B cell (primary cell): ENCODE data around the gene CARNS1. TPM values are rescaled to one million over a fixed set of nuclear protein-coding genes. Genes with fewer than 3 reads are reported as not detected.
A peak's percentile ranks its signal among the peaks of the same experiment; 100 is the strongest.

Experiments used
- ATAC-seq: fragments of 200-7000 bp; cut with Tn5 transposase; one replicate; pipeline ENCODE4 v1.10.0; 2021; ENCODE audit warnings: low read depth, mild to moderate bottlenecking, moderate number of reproducible peaks, moderate library complexity
- CTCF ChIA-PET: fragments of 350-600 bp; sonication (Branson Sonifier 250); formaldehyde crosslinking; loops from one replicate; lab custom pipeline; 2021; ENCODE audit warnings: antibody characterized with exemption, inconsistent platforms; lab: Charles Lee
- POLR2A ChIA-PET: fragments of 350-600 bp; sonication (Branson Sonifier 250); formaldehyde crosslinking; loops from one replicate; lab custom pipeline; 2021; ENCODE audit warnings: antibody characterized with exemption; lab: Charles Lee
- DNase-seq: peaks from one replicate; pipeline ENCODE4 v3.0.0; 2013
- H2AFZ ChIP-seq: 2 replicates; pipeline ENCODE4 v1.6.1; 2012; ENCODE audit warnings: mild to moderate bottlenecking, low read depth, low read length; ENCODE audit not compliant: insufficient read depth, poor library complexity, severe bottlenecking
- H3K27ac ChIP-seq, 2 donors: 1 replicate in 1 of 2; 2 replicates in 1 of 2; pipeline ENCODE4 v1.5.1; 2012 to 2013; ENCODE audit warnings: low read length in 2 of 2, mild to moderate bottlenecking in 2 of 2, moderate library complexity in 1 of 2
- H3K27me3 ChIP-seq, 4 experiments: fragments of 200-600 bp in 1 of 4; sonication (generic) in 1 of 4; replicated peaks in 1 of 4; 1 replicate in 2 of 4; 2 replicates in 2 of 4; pipeline versions ENCODE4 v1.6.1 to v1.7.0; 2013 to 2016; ENCODE audit warnings: low read length in 3 of 4, mild to moderate bottlenecking in 2 of 4, mixed read lengths in 1 of 4, moderate library complexity in 1 of 4; ENCODE audit not compliant: insufficient read depth in 4 of 4, control insufficient read depth in 3 of 4; ENCODE audit errors: control extremely low read depth in 1 of 4
- H3K36me3 ChIP-seq, 2 experiments: replicated peaks in 1 of 2; 1 replicate in 1 of 2; 2 replicates in 1 of 2; pipeline versions ENCODE4 v1.6.1 to v1.7.1; 2013; ENCODE audit warnings: low read length in 1 of 2; ENCODE audit not compliant: insufficient read depth in 2 of 2, control insufficient read depth in 1 of 2; ENCODE audit errors: control extremely low read depth in 1 of 2, extremely low read depth in 1 of 2
- H3K4me1 ChIP-seq, 2 donors: fragments of 200-600 bp in 1 of 2; sonication (generic) in 1 of 2; 1 replicate in 1 of 2; 2 replicates in 1 of 2; pipeline versions ENCODE4 v1.5.1 to v1.6.1; 2013 to 2017; ENCODE audit warnings: low read length in 2 of 2; ENCODE audit not compliant: control insufficient read depth in 2 of 2, insufficient read depth in 2 of 2
- H3K4me2 ChIP-seq: replicated peaks from 2 replicates; pipeline ENCODE3; 2012; ENCODE audit warnings: mild to moderate bottlenecking, low read depth, low read length; ENCODE audit not compliant: poor library complexity, severe bottlenecking
- H3K4me3 ChIP-seq, 5 experiments: fragments of 200-600 bp in 1 of 5; sonication (generic) in 1 of 5; 1 replicate in 3 of 5; 2 replicates in 2 of 5; pipeline versions ENCODE4 v1.5.1 to v1.7.0; 2011 to 2016; ENCODE audit warnings: low read length in 4 of 5, mild to moderate bottlenecking in 4 of 5, low read depth in 2 of 5, control low read depth in 1 of 5, moderate library complexity in 1 of 5; ENCODE audit not compliant: insufficient read depth in 1 of 5; ENCODE audit errors: control extremely low read depth in 1 of 5, extremely low read depth in 1 of 5
- H3K79me2 ChIP-seq: fragments of 200-600 bp; sonication (generic); one replicate; pipeline ENCODE4 v1.6.0; 2016; ENCODE audit warnings: low read length; ENCODE audit not compliant: control insufficient read depth, insufficient read depth
- H3K9ac ChIP-seq: fragments of 200-600 bp; sonication (generic); 2 replicates; pipeline ENCODE4 v1.6.1; 2017; ENCODE audit warnings: mild to moderate bottlenecking, low read length, moderate library complexity
- H3K9me3 ChIP-seq, 3 donors: one replicate each; pipeline versions ENCODE4 v1.6.1 to v1.7.1; 2013; ENCODE audit warnings: low read length in 2 of 3; ENCODE audit not compliant: control insufficient read depth in 2 of 3, insufficient read depth in 1 of 3; ENCODE audit errors: control extremely low read depth in 1 of 3
- H4K20me1 ChIP-seq: 2 replicates; pipeline ENCODE4 v1.6.0; 2012; ENCODE audit warnings: mild to moderate bottlenecking, low read length; ENCODE audit not compliant: insufficient read depth, control insufficient read depth, poor library complexity, severe bottlenecking
- H3K27ac Mint-ChIP-seq: one replicate; pipeline ENCODE4 v1.8.0; 2021; ENCODE audit warnings: mixed read lengths
- H3K27me3 Mint-ChIP-seq: one replicate; pipeline ENCODE4 v1.8.0; 2021; ENCODE audit warnings: mixed read lengths
- H3K4me1 Mint-ChIP-seq: one replicate; pipeline ENCODE4 v1.8.0; 2021; ENCODE audit warnings: mixed read lengths
- H3K4me3 Mint-ChIP-seq: one replicate; pipeline ENCODE4 v1.8.0; 2021; ENCODE audit warnings: mixed read lengths
- H3K9me3 Mint-ChIP-seq: one replicate; pipeline ENCODE4 v1.8.0; 2022; ENCODE audit warnings: mixed read lengths; ENCODE audit not compliant: insufficient read depth
- EZH2 ChIP-seq: IDR thresholded peaks from 2 replicates; pipeline ENCODE4 v1.6.1; 2012; ENCODE audit warnings: borderline replicate concordance, low read depth, mild to moderate bottlenecking, moderate library complexity, low read length; ENCODE audit not compliant: insufficient read depth, poor library complexity, severe bottlenecking
- WGBS: methylation state at CpG from one replicate; pipeline ENCODE4 v1.1.5; 2013; ENCODE audit warnings: missing lambda C conversion rate; ENCODE audit not compliant: insufficient coverage; 5-methylcytosine and 5-hydroxymethylcytosine counted together
- intact Hi-C: fragments of 100-400 bp; cut with micrococcal nuclease; formaldehyde crosslinking; loops from one replicate; pipeline ENCODE4 v1.10.0; 2022
- polyA plus RNA-seq: library from polyadenylated mRNA; depleted of rRNA; stranded (reverse); fragments of >200 nt; gene quantifications from 2 replicates; pipeline ENCODE4 v1.2.3, GENCODE V29; 2012
- total RNA-seq, 2 donors: library from RNA; stranded (reverse); fragments of 120-200 nt in 1 of 2; gene quantifications; 1 replicate in 1 of 2; 2 replicates in 1 of 2; pipeline versions ENCODE4 v1.2.3 to v1.2.4, GENCODE V29; 2013 to 2022
- TF ChIP-seq, protein P1 (sequence below): fragments of 200-600 bp; IDR thresholded peaks from one replicate; pipeline ENCODE4 v1.8.0; 2022; ENCODE audit warnings: antibody characterized with exemption, mild to moderate bottlenecking

Gene CARNS1
- total and polyA plus RNA-seq, 2 donors (not counting 1 experiment from before 2014, with no cell fraction given) = 24.1 to 41.1 TPM

DNA sequence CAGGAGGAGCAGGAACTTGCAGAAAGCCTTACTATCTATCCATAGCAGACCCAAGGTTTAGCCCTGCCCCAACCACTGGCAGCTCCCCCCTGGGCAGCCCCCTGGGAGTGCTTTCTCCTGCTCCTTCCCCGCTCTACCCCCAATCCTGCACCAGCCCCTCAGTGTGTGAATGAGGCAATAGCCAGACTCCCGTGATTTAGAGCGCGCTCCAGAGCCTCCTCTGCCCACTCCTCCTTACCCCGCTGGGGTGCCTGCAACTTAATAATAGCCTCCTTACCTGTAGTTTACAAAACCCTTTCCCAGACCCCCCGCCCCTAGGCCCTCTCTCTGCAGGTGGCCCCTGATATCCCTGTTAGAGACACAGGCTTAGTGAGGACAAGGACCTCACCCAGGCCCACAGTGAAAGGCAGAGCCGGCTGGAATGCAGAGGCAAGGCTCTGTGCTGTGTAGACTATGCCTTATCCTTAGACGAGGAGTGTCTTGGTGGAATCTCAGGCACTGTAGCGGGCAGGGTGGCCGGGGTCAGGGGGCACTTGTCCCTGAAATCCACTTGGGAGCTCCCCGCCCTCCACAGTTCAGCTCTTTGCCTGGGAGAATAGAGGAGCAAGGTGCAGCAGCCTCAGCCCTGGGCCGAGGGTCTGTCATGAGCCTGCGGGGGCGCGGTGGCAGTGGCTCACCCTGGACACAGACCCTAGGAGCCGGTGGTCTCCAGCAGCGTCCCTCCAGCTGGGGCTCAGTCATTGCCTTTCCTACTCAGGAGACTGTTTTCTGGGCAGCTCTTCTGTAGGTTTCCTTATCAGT is 4.3 kb upstream of the CARNS1 start:
- peak overlapping the region; percentile 24 for H3K9ac ChIP-seq
- 86% methylated on average over 17 of the region's 17 CpGs for WGBS
- H3K4me1 ChIP-seq = peaks cover 89 to 95% of the 10 kb centered on the region in 2 donors
- ATAC-seq (no peak), DNase-seq (no peak)
- no peak overlapping the region for H2AFZ ChIP-seq
- TF ChIP-seq EZH2 = no peak
- TF ChIP-seq, protein P1, sequence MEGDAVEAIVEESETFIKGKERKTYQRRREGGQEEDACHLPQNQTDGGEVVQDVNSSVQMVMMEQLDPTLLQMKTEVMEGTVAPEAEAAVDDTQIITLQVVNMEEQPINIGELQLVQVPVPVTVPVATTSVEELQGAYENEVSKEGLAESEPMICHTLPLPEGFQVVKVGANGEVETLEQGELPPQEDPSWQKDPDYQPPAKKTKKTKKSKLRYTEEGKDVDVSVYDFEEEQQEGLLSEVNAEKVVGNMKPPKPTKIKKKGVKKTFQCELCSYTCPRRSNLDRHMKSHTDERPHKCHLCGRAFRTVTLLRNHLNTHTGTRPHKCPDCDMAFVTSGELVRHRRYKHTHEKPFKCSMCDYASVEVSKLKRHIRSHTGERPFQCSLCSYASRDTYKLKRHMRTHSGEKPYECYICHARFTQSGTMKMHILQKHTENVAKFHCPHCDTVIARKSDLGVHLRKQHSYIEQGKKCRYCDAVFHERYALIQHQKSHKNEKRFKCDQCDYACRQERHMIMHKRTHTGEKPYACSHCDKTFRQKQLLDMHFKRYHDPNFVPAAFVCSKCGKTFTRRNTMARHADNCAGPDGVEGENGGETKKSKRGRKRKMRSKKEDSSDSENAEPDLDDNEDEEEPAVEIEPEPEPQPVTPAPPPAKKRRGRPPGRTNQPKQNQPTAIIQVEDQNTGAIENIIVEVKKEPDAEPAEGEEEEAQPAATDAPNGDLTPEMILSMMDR = no peak
- H3K27ac ChIP-seq = peak overlapping the region; percentile 49 to 88
- no peaks in the 10 kb centered on the region for H3K27me3 Mint-ChIP-seq
- H3K9me3 ChIP-seq = peaks cover 0 to 2% (median 0%) of the 10 kb centered on the region in 3 donors
- H3K36me3 ChIP-seq = peaks cover 0 to 34% of the 10 kb centered on the region in 2 experiments
- no peaks in the 10 kb centered on the region for H3K9me3 Mint-ChIP-seq
- CTCF ChIA-PET = interaction anchor here (0.9 to 3.8 kb wide), 2 partner anchors 8 to 28 kb away, joined by 3 to 48 read pairs; partner anchors contain the start of genes PPP1CA and TBC1D10C
- peak overlapping the region in 1 of 5 experiments; percentile 24 for H3K4me3 ChIP-seq
- POLR2A ChIA-PET = interaction anchor here (0.8 to 4.8 kb wide), 7 partner anchors 8 to 58 kb away, joined by 4 to 79 read pairs (median 5); partner anchors contain the start of genes POLD4, PPP1CA, PTPRCAP and TBC1D10C
- peak overlapping the region; percentile 91 for H3K4me3 Mint-ChIP-seq
- H3K4me2 ChIP-seq = peak overlapping the region; percentile 89
- intact Hi-C loops = no loop called here
- peak overlapping the region; percentile 100 for H3K27ac Mint-ChIP-seq
- peaks cover 42% of the 10 kb centered on the region for H3K79me2 ChIP-seq
- H3K27me3 ChIP-seq = no peaks in the 10 kb centered on the region
- H4K20me1 ChIP-seq = peaks cover 23% of the 10 kb centered on the region
- H3K4me1 Mint-ChIP-seq = peaks cover 84% of the 10 kb centered on the region
